Raji (cell line): Measurements from ENCODE around the gene PHC1.

Experiments used
- POLR2A ChIP-seq: IDR thresholded peaks from 2 replicates; pipeline ENCODE4 v1.6.1; 2011; ENCODE audit warnings: low read depth, low read length, control low read depth; ENCODE audit not compliant: insufficient read depth

Gene PHC1

DNA sequence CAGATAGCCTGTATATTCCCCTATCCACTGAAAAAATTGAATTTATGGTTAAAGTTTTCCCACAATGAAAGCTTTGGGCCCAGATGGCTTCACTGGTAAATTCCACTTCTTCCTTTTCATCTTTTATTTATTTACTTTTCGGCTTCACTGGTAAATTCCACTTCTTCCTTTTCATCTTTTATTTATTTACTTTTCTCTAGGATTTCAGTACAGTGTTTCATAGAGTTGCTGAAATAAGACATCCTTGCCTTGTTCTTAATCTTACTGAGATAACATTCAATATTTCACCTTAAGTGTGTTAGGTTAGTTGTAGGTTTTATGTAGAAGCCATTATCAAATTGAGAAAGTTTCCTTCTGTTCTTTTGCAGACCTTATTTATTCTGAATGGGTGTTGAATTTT is 56.1 kb downstream of the PHC1 start:
- no peak for TF ChIP-seq POLR2A

GRCh38 chr12:8980137-8980536 is 65.8 kb downstream of the PHC1 start:
- no peak for TF ChIP-seq POLR2A

DNA sequence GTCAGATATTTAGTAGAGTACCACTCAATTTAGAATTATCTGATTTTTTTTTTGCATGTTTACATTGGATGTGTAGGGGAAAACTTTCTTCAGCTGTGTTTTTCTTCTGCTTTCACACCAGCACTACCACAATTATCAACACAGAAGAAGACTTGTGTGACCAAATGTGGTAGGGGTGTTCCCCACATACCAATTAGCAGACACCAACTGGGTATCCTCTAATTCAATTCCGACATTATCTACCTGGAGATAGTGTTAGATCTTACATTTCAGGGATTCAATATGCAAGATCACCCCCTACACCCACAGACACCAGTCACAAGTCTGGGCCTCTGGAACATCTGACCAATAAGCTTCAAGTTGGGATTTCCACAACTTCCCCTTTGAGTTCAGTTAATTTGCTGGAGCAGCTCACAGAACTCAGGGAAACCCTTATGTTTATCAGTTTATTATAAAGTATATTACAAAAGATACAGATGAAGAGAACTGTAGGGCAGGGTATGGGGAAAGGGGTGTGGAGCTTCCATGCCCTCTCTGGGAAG is 71.0 kb downstream of the PHC1 start:
- TF ChIP-seq POLR2A, result no peak

DNA sequence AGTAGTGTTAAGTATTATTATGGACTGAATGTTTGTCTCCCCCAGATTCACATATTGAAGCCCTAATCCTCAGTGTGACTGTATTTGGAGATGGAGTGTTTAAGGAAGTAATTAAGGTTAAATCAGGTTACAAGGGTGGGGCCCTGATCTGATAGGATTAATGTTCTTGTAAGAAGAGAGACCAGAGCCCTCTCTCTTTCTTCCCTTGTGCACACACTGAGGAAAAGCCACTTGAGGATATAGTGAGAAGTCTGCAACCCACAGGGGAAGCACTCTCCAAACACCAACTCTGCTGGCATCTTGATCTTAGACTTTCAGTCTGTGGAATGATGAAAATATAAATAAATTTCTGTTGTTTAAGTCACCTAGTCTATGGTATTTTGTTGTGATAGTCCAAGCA is 72.9 kb downstream of the PHC1 start:
- no peak for TF ChIP-seq POLR2A

GRCh38 chr12:8987685-8988084 is 73.4 kb downstream of the PHC1 start:
- no peak for TF ChIP-seq POLR2A

DNA sequence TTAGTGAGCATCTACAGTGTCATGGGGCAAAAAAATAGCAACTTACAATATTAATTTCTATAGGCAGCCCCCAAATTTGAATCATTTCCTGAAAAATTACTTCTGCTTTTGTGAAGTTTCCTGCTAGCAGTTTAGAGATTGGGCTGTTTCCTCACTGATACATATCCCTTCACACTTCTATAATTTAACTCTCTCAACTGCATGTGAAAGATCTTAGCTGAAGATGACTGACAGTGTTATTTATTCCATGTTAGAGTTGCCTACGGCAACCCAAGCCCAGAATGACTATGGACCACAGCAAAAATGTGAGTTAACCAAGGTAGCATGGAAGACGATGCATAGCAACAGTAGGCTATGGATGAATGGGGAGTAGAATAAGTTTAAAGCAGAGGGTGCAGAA is 75.1 kb downstream of the PHC1 start, which contains the start of gene KLRG1:
KLRG1 (plus strand) TSS at position 134 of the 400 bp plus-strand sequence; CDS start at position 224, 90 bp downstream.
- TF ChIP-seq POLR2A, result no peak
